Eye (tissue), 1 donor: ENCODE measurements around the gene ZNF385B.

Source experiments
- DNase-seq: peaks from one replicate; pipeline ENCODE4 v3.0.0-alpha.2; 2015

Gene ZNF385B

GRCh38 chr2:179622112-179622511 is 239.3 kb downstream of the ZNF385B start:
- DNase-seq: no peak

- DNase-seq: no peak
These were observed 241.4 kb downstream of the ZNF385B start for GRCh38 chr2:179619947-179620467.

- no peak for DNase-seq
These were observed 247.3 kb downstream of the ZNF385B start for GRCh38 chr2:179614121-179614520.

GRCh38 chr2:179613701-179614100 is 247.7 kb downstream of the ZNF385B start:
- DNase-seq: no peak

DNA sequence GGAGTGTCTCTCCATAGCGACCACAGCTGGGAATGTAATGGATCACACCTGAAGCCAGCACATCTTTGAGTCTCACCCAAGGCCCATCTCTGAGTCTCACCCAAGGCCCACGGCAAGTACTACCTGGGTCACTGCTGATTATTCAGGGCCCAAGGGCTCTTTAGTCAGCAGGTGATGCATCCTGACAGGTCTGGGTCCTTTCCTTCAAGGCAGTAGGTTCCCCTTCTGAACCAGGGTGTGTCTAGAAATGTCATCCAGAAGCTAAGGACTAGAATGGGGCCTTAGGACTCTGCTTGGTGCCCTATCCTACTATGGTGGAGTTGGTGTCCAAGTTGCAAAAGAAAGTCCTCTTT is 248.1 kb downstream of the ZNF385B start:
- no peak for DNase-seq

DNA sequence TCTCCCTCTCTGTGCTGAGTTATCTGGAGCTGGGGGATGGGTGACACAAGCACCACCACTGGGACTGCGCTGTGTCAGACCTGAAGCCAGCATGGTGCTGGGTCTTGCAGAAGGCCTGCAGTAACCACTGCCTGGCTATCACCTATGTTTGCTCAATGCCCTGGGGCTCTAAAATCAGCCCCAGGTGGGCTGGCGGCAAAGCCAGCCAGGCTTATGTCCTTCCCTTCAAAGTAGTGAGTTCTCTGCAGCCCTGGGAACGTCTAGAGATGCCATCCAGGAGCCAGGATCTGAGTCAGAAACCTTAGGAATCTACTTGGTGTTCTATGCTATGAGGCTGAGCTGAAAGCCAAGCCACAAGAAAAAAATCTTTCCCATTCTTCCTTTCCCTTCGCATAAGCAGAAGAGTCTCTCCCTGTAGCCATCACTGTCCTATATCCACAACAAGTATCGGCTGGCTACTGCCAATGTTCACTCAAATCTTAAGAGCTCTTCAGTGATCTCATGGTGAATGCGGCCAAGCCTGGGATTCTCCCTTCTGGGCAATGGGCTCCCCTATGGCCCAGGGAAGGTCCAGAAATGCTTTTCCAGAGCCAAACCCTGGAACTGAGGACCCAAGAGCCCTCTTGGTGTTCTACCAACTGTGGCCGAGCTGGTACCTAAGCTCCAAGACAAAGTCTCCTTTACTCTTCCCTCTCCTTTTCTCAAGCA is 248.7 kb downstream of the ZNF385B start:
- no peak for DNase-seq

DNA sequence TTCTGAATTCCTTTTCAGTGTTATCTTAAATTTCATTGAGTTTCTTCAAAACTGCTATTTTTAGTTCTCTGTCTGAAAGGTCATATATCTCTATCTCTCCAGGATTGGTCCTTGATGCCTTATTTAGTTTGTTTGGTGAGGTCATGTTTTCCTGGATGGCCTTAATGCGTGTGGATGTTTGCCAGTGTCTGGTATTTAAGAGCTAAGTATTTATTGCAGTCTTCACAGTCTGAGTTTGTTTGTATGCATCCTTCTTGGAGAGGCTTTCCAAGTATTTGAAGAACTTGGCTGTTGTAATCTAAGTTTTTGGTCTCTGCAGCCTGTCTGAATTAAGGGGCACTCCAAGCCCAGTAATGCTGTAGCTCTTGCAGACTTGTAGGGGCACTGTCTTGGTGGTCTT is 249.3 kb downstream of the ZNF385B start:
- DNase-seq: no peak

DNA sequence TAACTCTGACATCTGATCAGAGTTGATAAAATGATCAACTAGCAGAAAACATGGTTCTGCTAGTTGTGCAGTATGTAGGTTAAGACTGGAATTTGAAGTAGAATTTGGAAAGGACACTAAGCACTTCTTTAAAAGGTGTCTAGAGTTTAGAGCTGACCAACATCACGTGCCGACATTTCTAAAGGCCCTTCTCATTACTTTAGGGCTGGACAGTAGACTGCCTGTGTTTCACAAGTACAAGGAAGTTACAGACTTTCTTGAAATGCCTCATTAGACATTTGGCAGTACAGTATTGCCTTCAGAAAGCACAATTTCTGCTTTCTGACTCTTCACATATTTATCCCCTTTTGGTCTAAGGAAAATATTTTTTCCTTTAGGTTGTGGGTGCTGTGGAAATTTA is 255.3 kb downstream of the ZNF385B start:
- DNase-seq: no peak

GRCh38 chr2:179605341-179605740 is 256.1 kb downstream of the ZNF385B start:
- DNase-seq: no peak

DNA sequence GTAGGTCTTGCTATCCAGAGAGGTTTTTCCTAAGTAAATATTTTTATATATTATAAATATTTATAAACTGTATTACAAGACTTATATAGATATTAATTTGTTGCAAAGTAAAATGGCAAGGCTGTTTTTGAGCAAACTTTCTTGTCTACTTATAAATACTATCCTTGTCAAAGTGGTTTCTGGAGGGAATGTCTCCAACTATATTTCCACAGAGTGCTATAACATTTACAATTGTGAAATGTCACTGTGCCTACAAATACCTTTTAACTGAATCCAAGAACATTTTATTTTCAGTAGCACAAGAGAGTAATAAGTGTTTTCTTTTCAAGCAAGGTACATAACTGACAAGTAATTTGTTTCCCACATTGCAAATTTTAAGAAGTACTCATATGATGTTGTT is 256.8 kb downstream of the ZNF385B start:
- no peak for DNase-seq

DNA sequence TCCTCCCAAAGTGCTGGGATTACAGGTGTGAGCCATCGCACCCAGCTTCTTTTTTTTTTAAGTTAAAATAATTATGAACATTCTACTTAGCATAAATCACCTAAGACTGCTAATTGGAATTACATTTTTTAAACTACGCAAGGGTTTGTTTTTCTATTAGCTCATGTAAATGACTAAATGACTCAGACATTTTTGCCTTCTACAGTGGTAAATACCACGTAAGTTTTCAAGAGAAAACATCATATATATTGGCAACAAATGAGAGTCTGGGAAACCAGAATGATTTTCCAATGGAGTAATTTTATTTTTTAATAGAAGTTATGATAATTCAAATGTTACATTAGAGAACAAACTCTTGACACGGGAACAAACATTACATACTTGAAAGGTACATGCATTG is 259.0 kb downstream of the ZNF385B start:
- no peak for DNase-seq

- no peak for DNase-seq
These were observed 265.4 kb downstream of the ZNF385B start for GRCh38 chr2:179596018-179596417.

DNA sequence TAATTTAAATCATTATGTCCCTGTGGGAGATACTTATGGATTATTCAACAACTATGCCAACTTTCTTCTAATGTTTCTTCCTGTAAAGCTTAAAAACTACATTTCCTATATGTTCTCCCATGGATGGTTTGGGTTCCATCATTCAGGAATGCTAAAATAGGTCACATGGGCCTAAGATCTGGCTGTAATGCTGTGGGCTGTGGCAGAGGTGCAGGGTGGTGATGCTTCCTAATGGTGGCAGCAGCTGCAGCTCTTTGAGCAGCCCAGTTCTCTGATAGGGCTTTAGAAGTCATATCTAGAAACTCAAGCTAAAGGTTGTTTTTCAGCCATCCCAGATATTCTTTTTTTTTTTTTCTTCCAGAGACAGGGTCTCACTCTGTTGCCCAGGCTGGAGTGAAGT is 266.1 kb downstream of the ZNF385B start:
- DNase-seq: no peak

DNA sequence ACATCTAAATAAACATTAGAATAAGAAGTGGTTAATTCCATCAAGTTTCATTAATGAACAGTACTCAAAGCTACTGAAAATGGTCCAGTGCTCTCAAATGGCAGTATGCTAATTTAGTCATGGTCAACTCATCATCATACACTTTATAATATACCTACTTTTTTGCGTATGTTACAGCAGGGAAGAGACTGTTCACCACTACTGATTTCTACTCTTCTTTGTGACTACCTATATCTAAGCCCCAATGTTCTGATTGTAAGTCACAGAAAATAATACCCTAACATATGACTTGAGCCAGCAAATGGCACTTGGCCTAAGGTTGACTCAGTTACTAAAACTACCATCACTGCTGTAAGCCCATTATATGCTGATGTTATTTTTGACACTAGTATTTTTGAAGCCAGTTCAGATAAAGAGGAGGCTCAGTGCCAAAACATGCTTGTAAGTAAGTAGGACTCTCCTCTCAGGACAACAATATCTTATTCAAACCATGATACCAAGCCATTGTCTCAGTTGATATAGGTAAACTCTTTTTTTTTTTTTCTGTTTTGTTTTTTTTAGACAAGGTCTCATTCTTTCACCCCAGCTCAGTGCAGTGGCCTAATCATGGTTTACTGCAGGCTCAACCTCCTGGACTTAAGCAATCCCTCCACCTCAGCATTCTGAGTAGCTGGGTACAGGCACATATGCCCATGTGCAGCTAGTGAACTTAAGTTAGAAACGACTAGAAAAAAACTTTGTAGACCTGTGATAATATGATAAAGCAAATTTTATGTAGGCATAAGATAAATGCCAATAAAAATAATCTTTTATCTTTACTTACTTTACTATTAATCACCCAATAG is 266.9 kb downstream of the ZNF385B start:
- no peak for DNase-seq

DNA sequence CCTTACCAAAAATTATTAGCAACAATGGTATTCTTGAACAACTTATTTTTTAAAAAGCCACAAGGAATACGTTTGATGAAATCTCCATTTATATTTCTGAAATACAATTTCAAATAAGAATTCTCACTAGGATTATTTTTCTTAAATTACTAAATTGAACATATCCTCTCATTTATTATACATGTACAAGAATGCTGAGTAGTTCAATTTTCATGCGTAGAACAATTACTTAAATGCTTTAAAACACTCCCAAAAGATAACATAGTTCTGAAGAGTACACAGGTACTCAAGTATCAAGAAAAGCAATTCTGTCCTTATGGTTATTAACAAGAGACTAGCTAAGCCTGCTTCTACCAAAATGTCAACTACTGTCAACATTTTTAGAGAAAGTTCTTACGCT is 268.1 kb downstream of the ZNF385B start:
- no peak for DNase-seq

GRCh38 chr2:179592167-179592936 is 269.1 kb downstream of the ZNF385B start:
- DNase-seq: no peak

- no peak for DNase-seq
These were observed 269.7 kb downstream of the ZNF385B start for GRCh38 chr2:179591690-179592089.

DNA sequence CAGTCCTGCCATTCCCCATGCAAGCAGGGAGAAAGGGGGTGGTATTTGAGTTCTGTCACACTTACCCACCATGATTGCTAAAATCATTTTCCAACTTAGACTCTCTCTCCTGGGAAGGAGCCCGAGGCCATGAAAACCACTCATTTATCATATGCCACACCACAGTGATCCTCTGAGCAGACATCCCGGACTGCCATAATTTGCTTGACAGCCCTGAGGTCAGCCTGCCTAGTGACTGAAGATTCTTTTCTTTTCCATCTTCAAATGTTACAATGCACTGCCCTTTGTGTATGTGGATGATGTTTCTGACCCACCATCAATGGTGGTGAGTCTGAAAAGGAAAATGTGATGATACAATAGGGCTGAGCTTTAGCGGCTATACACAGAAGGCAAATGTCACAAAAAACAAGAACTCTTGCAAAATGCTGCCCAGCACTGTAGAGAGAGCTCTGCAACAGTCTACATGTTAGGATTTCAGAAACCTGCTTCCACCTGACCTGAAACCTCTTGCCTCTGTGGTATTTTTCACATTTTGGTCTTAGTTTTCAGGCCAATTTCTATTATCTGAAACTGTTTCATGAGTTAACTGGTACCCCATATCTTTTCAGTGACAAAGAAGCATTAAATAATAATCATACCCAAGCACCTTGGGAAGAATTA is 272.8 kb downstream of the ZNF385B start:
- DNase-seq: peak; percentile 13

DNA sequence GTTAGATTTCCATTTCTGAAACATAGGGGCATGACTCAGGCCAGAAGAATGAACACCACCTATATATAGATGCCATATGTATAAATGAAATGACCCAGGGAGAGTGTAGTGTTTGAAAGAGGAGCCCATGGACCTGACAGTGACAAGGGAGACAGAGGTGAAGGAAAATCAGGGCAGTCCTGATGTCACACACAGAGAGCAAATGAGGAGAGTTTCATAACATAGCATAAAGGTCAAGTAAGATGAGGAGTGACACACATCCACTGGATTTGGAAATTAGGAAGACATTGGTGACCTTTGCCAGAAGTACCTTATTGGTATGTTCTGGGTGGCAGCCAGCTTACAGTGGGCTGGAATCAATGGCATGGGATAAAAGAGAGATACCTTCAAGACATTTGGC is 276.7 kb downstream of the ZNF385B start:
- DNase-seq: no peak

DNA sequence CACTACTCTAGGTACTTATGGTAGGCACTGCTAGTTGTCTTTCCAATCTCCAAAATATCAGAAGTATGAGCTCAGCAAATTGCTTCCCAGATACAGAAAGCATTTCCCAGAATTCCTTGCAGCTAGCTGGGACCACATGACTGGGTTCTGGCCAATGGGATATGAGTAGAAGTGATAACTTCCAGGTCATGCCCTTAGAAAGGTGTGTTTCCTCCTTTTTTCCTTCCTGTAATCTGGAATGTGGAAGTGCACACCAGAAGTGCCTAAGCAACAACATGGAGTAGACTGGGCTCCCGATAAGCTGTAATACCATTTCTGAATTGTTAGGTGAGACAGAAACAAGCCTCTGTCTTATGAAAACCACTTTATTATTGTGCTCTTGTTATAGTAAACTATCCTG is 279.8 kb downstream of the ZNF385B start:
- no peak for DNase-seq

GRCh38 chr2:179580378-179581146 is 280.9 kb downstream of the ZNF385B start:
- no peak for DNase-seq

GRCh38 chr2:179579800-179580199 is 281.6 kb downstream of the ZNF385B start:
- DNase-seq: no peak
